ENCODE measurements around the gene BEAN1.
A peak's percentile ranks its signal among the peaks of the same experiment; 100 is the strongest.

Gene BEAN1

GRCh38 chr16:66473654-66474519 lies 46.8 kb downstream of the BEAN1 start:
- no peak for DNase-seq

- peak; percentile 36 for DNase-seq
Observed at GRCh38 chr16:66474750-66475199, 47.7 kb downstream of the BEAN1 start.

- DNase-seq = no peak
Observed at GRCh38 chr16:66475232-66475631, 48.1 kb downstream of the BEAN1 start.

GRCh38 chr16:66476328-66477027 lies 49.4 kb downstream of the BEAN1 start:
- DNase-seq = no peak

- DNase-seq = no peak
Observed at GRCh38 chr16:66477028-66477515, 50.0 kb downstream of the BEAN1 start.

DNA sequence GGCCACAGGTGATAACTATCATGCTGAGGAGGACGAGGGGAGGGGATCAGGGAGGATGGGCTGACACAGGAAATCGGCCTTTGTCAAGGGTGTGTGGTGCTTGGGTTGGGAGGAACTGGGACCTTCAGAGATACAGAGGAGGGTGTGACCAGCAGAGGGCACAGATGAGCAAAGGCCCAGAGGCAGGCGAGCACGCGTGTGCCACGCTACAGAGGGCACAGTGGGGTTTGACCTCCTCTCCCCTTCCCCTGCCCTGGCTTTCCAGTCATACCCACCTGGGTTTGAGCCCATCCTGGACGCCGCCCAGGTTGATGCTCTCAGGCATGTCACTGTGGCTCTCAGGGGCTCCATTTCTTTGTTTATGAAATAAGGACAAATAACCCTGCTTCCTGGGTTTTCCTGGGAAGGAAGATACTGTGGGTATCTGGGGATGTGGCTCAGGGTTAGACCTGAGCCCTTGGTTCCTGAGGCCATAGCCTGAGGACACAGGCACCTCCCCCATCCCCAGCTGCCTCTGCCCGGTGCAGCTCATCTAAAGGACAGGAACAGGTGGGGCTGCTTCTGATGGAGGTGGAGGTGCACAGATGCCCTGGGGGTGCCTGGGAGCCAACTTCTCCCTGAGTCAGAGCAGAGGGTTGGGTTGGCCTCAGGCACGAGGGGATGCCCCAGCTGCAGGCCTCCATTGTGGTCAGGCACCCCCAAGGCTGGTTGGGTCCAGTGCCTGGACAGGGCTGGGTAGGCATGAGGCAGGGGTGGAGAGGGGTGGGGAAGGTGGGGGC lies 51.8 kb downstream of the BEAN1 start:
- DNase-seq = no peak

- no peak for DNase-seq
Observed at GRCh38 chr16:66479661-66480264, 52.7 kb downstream of the BEAN1 start.

DNA sequence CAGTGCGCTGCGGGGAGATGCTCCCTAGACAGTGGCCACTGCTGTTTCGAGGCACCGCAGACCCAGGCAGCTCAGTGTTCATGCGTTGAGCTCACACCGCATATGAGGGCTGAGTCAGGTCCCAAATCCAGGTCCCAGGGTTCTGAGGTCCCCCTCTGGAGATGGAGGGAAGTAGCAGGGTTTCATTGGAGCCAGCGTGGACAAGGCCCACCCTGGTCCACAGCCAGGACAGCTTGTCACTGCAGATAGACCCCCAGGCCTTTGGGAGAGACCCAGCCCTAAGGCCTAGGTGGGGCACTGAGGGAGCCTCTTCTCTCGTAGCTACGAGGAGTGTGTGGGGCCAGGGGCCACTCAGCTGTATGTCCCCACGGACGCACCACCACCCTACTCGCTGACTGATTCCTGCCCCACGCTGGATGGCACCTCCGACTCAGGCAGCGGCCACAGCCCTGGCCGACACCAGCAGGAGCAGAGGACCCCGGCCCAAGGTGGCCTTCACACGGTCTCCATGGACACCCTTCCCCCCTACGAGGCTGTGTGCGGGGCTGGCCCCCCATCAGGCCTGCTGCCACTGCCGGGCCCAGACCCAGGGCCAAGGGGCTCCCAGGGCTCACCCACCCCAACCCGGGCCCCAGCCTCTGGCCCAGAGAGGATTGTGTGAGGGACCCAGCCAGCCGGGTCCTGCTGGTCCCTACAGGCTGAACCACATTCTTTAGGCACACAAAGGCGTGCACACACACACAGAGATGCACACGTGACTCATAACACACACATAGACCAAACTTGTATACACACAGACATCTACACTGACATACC lies 53.4 kb downstream of the BEAN1 start:
- no peak for DNase-seq

DNA sequence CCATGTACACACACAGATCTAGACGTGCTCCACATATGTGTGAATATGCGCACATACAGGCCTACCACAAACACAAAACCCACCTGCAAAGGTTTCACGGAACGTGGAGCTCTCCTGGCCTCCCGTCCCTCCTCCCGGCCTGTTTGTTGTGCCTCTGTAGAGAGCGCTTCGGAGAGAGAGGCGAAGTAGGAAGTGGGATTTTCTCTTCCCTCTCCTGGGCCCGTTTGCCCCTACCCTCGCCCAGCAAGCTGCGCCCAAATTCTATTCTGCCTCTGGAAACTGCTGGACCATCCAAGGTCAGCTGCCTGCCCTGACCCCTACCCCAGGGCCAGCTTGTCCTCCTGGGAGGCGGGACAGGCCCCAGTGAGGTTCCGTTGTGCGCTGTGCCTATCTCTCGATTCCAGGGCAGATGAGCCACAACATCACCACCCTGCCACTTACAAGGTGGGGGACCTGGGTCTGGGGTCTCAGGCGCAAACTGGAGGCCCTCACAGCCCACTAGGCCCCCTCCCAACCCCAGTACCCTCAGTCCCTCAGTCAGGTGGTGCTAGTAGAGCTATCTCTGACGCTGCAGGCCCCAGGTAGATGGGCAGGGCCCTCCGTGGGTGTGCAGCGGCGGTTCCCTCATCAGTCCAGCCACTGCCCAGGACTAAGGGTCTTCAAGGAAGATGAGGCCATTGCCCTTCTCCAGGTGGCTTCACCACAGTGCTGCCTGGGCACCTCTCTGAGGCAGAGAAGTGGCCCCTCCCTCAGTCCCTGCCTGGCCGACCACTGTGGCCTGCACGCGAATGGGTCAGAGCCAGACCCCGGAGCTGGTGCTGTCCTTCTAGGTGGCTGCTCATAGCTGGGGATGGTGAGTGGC lies 54.2 kb downstream of the BEAN1 start:
- no peak for DNase-seq

GRCh38 chr16:66481943-66482390 lies 54.9 kb downstream of the BEAN1 start:
- no peak for DNase-seq

- no peak for DNase-seq
Observed at GRCh38 chr16:66483689-66484452, 56.8 kb downstream of the BEAN1 start.

DNA sequence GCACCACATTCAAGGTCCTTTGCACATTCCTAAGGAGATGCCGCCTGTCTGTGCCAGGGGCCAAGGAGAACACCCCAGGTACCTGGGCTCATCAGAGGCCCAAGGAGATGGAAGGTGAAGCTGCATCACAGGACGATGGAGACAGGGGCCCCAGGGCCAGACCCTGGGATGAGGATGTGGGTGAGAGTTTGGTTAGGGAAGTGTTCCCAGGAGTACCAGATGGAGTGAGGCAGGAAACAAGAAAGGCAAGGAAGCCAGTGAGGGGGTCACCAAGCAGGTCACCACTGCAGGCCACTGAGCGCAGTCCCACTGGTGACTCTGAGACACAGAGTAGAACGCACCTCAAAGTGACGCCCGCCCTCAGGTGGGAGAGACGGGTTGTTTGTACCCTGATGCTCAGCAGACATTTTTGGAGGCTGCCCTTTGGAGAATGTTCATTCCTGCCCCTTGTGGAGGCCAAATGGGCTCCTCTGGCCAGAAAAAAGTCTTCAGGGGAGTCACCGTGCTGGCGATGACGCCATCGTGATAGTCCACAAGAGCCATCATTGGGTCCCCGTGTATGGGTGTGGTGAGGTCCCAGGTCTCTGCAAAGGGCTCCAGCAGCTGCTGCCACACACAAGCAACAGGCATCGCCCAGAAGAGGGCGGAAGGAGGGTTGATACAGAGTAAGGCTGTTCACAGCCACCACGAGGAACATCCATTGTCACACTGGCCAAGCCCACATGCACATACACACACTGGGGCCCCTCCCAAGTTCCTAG lies 57.5 kb downstream of the BEAN1 start:
- DNase-seq = no peak

- DNase-seq = no peak
Observed at GRCh38 chr16:66485376-66485775, 58.3 kb downstream of the BEAN1 start.

- DNase-seq = no peak
Observed at GRCh38 chr16:66486199-66486772, 59.2 kb downstream of the BEAN1 start.

- no peak for DNase-seq
Observed at GRCh38 chr16:66486773-66487579, 59.9 kb downstream of the BEAN1 start.

DNA sequence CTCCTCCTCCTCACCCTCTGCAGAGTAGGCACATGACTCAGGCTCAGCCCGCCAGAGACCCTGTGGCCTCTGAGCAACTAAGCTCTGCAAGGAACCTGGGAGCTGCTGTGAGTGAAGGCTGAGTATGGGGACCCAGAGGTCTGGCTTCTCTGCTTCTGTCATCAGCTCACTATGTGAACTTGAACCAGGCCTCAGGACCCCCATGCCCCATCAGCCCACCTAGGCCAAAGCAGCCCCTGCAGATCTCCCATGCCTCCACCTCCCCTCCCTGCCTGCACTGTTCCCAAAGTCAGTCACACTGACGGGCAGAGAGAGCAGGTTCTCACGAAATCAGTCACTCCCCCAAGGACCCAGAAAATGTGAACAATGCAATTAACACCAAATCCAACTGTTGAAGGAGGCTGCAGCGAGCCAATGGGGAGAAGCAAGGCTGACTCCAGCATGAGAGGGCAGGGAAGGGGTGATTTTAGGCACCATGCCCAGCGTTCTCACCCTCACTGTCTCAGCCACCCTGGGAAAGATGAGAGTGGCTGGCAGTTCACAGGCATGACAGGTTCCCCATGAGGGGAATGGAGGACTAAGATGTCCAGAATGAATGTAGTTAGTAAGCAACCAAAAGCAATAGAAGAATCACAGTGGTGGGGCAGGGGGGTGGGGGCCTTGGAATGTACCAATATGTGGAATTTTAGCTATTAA lies 60.6 kb downstream of the BEAN1 start:
- DNase-seq = no peak

- no peak for DNase-seq
Observed at GRCh38 chr16:66488505-66488904, 61.4 kb downstream of the BEAN1 start.
